Keratinocyte (primary cell): ENCODE results near the gene RABIF. TPM values are rescaled to one million over a fixed set of nuclear protein-coding genes. Genes with fewer than 3 reads are reported as not detected.

Source experiments
- DNase-seq: peaks from one replicate; pipeline ENCODE4 v3.0.0-alpha.2; 2011; ENCODE audit warnings: low read depth, missing footprints, low spot score
- FAIRE-seq: peaks from 2 replicates; lab custom pipeline; 2011; peaks lifted over from hg19 to GRCh38; lab: Jason Lieb, UNC
- H2AFZ ChIP-seq: 2 replicates; pipeline ENCODE4 v1.6.0; 2012; ENCODE audit warnings: low read length, control low read depth, inconsistent platforms; ENCODE audit not compliant: control insufficient read depth
- H3K27ac ChIP-seq: 2 replicates; pipeline ENCODE4 v1.5.1; 2011; ENCODE audit warnings: low read length; ENCODE audit not compliant: control insufficient read depth, insufficient read depth
- H3K27me3 ChIP-seq: 3 replicates; pipeline ENCODE4 v1.6.0; 2011; ENCODE audit warnings: low read length; ENCODE audit not compliant: control insufficient read depth, insufficient read depth; ENCODE audit errors: extremely low read depth
- H3K36me3 ChIP-seq, 2 experiments: 2 replicates in 1 of 2; 3 replicates in 1 of 2; pipeline ENCODE4 v1.5.1; 2011; ENCODE audit warnings: low read length in 2 of 2, mild to moderate bottlenecking in 1 of 2; ENCODE audit not compliant: control insufficient read depth in 2 of 2, insufficient read depth in 2 of 2; ENCODE audit errors: extremely low read depth in 1 of 2
- H3K4me1 ChIP-seq: 3 replicates; pipeline ENCODE4 v1.5.1; 2011; ENCODE audit warnings: low read length; ENCODE audit not compliant: control insufficient read depth, insufficient read depth; ENCODE audit errors: extremely low read depth
- H3K4me2 ChIP-seq: 3 replicates; pipeline ENCODE4 v1.6.0; 2011; ENCODE audit warnings: low read depth, low read length; ENCODE audit not compliant: control insufficient read depth, insufficient read depth; ENCODE audit errors: extremely low read depth
- H3K4me3 ChIP-seq, 3 experiments: fragments of 200-600 bp in 1 of 3; sonication (generic) in 1 of 3; 2 replicates in 2 of 3; 3 replicates in 1 of 3; pipeline ENCODE4 v1.5.1; 2011 to 2016; ENCODE audit warnings: low read length in 3 of 3, mild to moderate bottlenecking in 3 of 3, control low read depth in 2 of 3, inconsistent platforms in 1 of 3, low read depth in 1 of 3, mixed read lengths in 1 of 3, mixed run types in 1 of 3, moderate library complexity in 1 of 3; ENCODE audit not compliant: control insufficient read depth in 2 of 3, insufficient read depth in 2 of 3; ENCODE audit errors: extremely low read depth in 1 of 3
- H3K79me2 ChIP-seq: 2 replicates; pipeline ENCODE4 v1.6.0; 2012; ENCODE audit warnings: low read length; ENCODE audit not compliant: control insufficient read depth, insufficient read depth
- H3K9ac ChIP-seq: 3 replicates; pipeline ENCODE4 v1.6.0; 2011; ENCODE audit warnings: low read length; ENCODE audit not compliant: control insufficient read depth, insufficient read depth; ENCODE audit errors: extremely low read depth
- H3K9me1 ChIP-seq: 3 replicates; pipeline ENCODE4 v1.6.0; 2011; ENCODE audit warnings: low read length; ENCODE audit not compliant: control insufficient read depth, insufficient read depth; ENCODE audit errors: extremely low read depth
- H3K9me3 ChIP-seq: 2 replicates; pipeline ENCODE4 v1.5.1; 2012; ENCODE audit warnings: low read depth, low read length; ENCODE audit not compliant: control insufficient read depth
- H4K20me1 ChIP-seq: 3 replicates; pipeline ENCODE4 v1.6.0; 2011; ENCODE audit warnings: low read length; ENCODE audit not compliant: control insufficient read depth, insufficient read depth; ENCODE audit errors: extremely low read depth
- EZH2 ChIP-seq: IDR thresholded peaks from one replicate; pipeline ENCODE4 v1.6.1; 2012; ENCODE audit warnings: inconsistent platforms, mild to moderate bottlenecking, low read length, moderate library complexity
- dilution Hi-C: fragments of 300-500 bp; cut with MboI; formaldehyde crosslinking; loops from one replicate; pipeline ENCODE4 v1.7.0; 2020; ENCODE audit warnings: low sequenced_read_pairs; ENCODE audit not compliant: extremely low pct_ligation_motif_present
- polyA plus RNA-seq, 5 experiments: library from polyadenylated mRNA; depleted of rRNA in 3 of 5; stranded (reverse) in 3 of 5; stranded (forward) in 1 of 5; unstranded in 1 of 5; fragments of >200 nt; gene quantifications; 1 replicate in 1 of 5; 2 replicates in 3 of 5; 3 replicates in 1 of 5; pipeline versions ENCODE4 v1.2.1 to v1.2.3, GENCODE V29; 2011 to 2012; ENCODE audit warnings: missing spikeins in 2 of 5, low read depth in 1 of 5, low replicate concordance in 1 of 5
- TF ChIP-seq, protein P1 (sequence below), 3 experiments: IDR thresholded peaks in 1 of 3; conservative IDR thresholded peaks in 1 of 3; optimal IDR thresholded peaks in 1 of 3; 2 replicates in 2 of 3; 3 replicates in 1 of 3; pipeline versions ENCODE3 to v1.5.1; 2011; ENCODE audit warnings: low read length in 3 of 3, mild to moderate bottlenecking in 3 of 3, moderate library complexity in 2 of 3, control low read depth in 1 of 3, inconsistent platforms in 1 of 3; ENCODE audit not compliant: insufficient read depth in 2 of 3; ENCODE audit errors: extremely low read depth in 1 of 3

Gene RABIF
- polyA plus RNA-seq, 1 donor (not counting 4 experiments of a cell fraction or from before 2014, with no cell fraction given): 17.4 TPM

DNA sequence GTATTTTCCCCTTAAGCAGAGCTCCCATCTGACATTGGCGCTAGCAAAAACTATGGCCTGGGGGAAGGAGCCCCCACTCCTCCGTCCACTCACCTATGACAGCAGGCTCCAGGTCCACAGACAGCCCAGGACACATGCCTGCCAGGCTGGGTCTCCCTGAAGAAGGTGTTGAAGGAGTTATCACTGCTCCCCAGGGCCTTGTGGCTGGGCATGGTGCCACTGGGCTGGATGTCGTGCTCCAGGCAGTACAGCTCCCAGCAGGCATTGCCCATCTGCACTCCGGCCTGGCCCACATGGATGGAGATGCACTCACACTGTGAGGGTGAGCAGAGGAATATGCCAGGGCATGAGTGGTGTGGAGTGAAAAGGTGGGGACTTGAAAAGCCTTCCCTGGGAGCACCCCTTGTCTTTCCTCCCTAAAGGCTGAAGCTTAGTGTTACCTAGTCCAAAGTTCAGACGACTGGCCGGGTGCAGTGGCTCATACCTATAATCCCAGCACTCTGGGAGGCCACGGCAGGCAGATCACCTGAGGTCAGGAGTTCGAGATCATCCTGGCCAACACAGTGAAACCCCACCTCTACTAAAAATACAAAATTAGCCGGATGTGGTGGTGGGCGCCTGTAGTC lies 30.0 kb downstream of the RABIF start:
- Histone ChIP-seq H3K9ac (no peak overlapping the region), H3K27ac (no peak overlapping the region), H3K4me1 (no peaks in the 10 kb centered on the region), H4K20me1 (no peaks in the 10 kb centered on the region), H2AFZ (no peak overlapping the region), H3K79me2 (no peaks in the 10 kb centered on the region), H3K36me3 (no peaks in the 10 kb centered on the region), H3K4me2 (no peak overlapping the region), H3K9me1 (no peaks in the 10 kb centered on the region), H3K9me3 (no peaks in the 10 kb centered on the region), H3K4me3 (no peak overlapping the region), H3K27me3 (peaks cover 25% of the 10 kb centered on the region)
- no peak for FAIRE-seq
- TF ChIP-seq, protein P1, sequence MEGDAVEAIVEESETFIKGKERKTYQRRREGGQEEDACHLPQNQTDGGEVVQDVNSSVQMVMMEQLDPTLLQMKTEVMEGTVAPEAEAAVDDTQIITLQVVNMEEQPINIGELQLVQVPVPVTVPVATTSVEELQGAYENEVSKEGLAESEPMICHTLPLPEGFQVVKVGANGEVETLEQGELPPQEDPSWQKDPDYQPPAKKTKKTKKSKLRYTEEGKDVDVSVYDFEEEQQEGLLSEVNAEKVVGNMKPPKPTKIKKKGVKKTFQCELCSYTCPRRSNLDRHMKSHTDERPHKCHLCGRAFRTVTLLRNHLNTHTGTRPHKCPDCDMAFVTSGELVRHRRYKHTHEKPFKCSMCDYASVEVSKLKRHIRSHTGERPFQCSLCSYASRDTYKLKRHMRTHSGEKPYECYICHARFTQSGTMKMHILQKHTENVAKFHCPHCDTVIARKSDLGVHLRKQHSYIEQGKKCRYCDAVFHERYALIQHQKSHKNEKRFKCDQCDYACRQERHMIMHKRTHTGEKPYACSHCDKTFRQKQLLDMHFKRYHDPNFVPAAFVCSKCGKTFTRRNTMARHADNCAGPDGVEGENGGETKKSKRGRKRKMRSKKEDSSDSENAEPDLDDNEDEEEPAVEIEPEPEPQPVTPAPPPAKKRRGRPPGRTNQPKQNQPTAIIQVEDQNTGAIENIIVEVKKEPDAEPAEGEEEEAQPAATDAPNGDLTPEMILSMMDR (optimal IDR thresholded peaks at IDR 0.05 in 1 of 3, IDR thresholded peaks at IDR 0.05 in 1 of 3, conservative IDR thresholded peaks at IDR 0.05 in 1 of 3; ENCODE audit: extremely low read depth in 1 of 3, insufficient read depth in 2 of 3, low read length in 3 of 3): no peak
- no peak for TF ChIP-seq EZH2
- dilution Hi-C loops: loop anchor here (5.0 kb wide), 1 partner anchor 57 kb away; no protein-coding TSS in a partner anchor
- DNase-seq: no peak

GRCh38 chr1:202858331-202858730 lies 30.6 kb downstream of the RABIF start:
- Histone ChIP-seq H2AFZ (no peak overlapping the region), H3K9ac (no peak overlapping the region), H3K9me3 (no peaks in the 10 kb centered on the region), H4K20me1 (no peaks in the 10 kb centered on the region), H3K79me2 (no peaks in the 10 kb centered on the region), H3K4me2 (no peak overlapping the region), H3K9me1 (no peaks in the 10 kb centered on the region), H3K36me3 (no peaks in the 10 kb centered on the region), H3K4me3 (no peak overlapping the region), H3K27ac (no peak overlapping the region), H3K27me3 (peaks cover 25% of the 10 kb centered on the region), H3K4me1 (no peaks in the 10 kb centered on the region)
- DNase-seq (no peak), FAIRE-seq (no peak)
- dilution Hi-C loops: loop anchor here (5.0 kb wide), 1 partner anchor 56 kb away; no protein-coding TSS in a partner anchor
- no peak for TF ChIP-seq EZH2
- TF ChIP-seq, protein P1 (optimal IDR thresholded peaks at IDR 0.05 in 1 of 3, IDR thresholded peaks at IDR 0.05 in 1 of 3, conservative IDR thresholded peaks at IDR 0.05 in 1 of 3; ENCODE audit: extremely low read depth in 1 of 3, insufficient read depth in 2 of 3, low read length in 3 of 3): no peak
